Purkinje cell (primary cell): ENCODE results near the gene MMEL1. TPM values are rescaled to one million over a fixed set of nuclear protein-coding genes. Genes with fewer than 3 reads are reported as not detected.

Source experiments
- polyA plus RNA-seq: library from polyadenylated mRNA; unstranded; fragments of >200 nt; fragmentation: Nextera tagmentation; gene quantifications from 2 replicates; pipeline ENCODE4 v1.2.1, GENCODE V29; 2014

MMEL1 gene, protein sequence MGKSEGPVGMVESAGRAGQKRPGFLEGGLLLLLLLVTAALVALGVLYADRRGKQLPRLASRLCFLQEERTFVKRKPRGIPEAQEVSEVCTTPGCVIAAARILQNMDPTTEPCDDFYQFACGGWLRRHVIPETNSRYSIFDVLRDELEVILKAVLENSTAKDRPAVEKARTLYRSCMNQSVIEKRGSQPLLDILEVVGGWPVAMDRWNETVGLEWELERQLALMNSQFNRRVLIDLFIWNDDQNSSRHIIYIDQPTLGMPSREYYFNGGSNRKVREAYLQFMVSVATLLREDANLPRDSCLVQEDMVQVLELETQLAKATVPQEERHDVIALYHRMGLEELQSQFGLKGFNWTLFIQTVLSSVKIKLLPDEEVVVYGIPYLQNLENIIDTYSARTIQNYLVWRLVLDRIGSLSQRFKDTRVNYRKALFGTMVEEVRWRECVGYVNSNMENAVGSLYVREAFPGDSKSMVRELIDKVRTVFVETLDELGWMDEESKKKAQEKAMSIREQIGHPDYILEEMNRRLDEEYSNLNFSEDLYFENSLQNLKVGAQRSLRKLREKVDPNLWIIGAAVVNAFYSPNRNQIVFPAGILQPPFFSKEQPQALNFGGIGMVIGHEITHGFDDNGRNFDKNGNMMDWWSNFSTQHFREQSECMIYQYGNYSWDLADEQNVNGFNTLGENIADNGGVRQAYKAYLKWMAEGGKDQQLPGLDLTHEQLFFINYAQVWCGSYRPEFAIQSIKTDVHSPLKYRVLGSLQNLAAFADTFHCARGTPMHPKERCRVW
- polyA plus RNA-seq = not detected in 2 replicates

DNA sequence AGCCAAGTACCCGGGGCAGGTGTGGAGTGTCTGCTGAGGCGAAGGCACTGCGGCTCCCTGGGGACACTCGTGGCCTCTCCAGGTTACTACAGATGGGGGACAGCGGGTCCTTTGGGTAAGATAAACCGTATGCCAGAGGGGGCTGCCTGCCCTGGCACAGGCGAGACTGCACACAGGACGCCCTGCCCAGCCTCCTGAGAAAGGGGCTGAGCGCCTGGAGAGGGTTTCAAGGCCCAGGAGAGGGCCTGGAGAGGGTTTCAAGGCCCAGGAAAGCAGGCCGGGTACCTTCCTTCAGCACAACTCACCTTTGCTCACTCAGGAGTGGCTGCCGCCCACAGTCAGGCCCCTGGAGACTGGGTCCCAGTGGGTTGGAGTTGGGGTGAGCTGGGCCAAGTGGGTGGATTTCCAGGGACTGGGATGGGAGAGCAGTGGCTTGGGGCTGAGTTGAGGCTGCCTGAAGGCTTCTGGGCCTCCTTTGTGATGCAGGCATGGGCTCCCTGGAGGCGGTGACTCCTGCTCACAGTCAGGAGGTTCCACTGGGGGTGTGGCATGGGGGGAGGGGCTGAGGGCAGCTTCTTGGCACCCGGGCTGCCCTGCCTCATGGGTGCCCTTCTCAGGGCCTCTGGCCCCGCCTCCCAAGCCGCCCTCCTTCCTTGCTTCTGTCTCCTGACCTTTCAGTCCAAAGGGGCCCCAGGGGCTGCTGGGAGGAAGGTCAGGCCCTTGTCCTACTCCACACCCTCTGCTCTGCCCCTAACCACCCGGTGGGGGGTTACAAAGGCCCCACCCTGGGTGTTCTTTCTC, at the start of gene MMEL1:
TSS of gene MMEL1 (minus strand) at position 456 of the 801 bp plus-strand sequence. CDS start 3,532 bp downstream, outside the sequence.

DNA sequence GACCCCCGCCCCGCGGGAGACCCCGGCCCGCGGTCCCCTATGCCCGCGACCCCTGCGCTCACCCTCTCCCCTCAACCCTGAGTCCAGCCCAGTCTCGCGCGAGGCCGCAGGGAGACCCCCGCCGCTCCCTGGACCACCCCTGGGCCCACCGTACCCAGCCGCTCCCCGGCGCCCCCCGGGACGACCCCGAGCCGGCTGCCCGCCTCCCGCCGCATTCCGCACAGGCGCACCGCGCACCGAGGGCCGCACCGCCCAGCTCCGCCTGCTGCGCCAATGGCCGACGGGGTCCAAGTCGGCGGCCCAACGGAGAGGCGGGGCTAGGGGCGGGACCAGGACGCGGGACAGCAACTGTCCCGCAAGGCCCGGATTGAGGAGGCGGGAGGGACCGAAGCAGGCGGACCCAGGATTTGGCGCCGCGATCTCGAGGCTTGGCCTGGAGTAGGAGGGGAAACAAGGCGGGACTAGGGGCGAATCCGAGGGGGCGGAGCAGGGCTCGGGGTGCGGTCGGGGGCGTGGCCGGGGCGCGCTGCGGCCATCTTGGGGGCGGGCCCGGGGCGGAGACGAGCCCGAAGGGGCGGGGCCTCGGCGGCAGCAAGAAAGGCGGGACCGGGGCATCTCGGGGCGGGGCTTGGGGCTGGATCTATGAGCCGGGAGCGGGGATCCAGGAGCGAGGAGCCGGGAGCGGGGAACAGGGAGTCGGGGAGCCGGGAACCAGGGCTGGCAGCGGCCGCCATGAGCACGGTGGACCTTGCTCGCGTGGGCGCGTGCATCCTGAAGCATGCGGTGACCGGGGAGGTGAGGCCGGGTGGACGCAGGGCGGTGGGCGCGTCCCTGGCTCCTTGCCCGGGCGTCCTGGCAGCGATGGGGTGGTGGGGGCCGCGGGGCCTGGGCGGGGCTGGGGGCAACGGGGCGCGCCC, 46.4 kb downstream of the MMEL1 start, which contains the start of gene PRXL2B:
TSS of gene PRXL2B (plus strand) at position 624 of the 917 bp plus-strand sequence. CDS start at position 733, 109 bp downstream.

DNA sequence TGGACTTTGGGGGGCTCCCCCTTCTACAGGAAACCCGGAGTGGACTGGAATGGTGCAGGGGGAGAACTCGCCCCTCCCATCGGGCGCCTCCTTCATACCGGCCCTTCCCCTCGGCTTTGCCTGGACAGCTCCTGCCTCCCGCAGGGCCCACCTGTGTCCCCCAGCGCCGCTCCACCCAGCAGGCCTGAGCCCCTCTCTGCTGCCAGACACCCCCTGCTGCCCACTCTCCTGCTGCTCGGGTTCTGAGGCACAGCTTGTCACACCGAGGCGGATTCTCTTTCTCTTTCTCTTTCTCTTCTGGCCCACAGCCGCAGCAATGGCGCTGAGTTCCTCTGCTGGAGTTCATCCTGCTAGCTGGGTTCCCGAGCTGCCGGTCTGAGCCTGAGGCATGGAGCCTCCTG, 76.5 kb downstream of the MMEL1 start, which contains the start of gene TNFRSF14:
TSS of gene TNFRSF14 (plus strand) at position 95 of the 401 bp plus-strand sequence. CDS start at position 389, 294 bp downstream.

Other genes starting within 250 kb of the MMEL1 start
- gene MORN1, start 241.5 kb downstream of the MMEL1 start, polyA plus RNA-seq = 2.2 TPM in 1 of 2 replicates, not detected in the other
- 24.4 and 51.8 TPM in 2 replicates for gene RER1, start 241.2 kb downstream of the MMEL1 start, polyA plus RNA-seq
- gene PEX10, start 220.5 kb downstream of the MMEL1 start, polyA plus RNA-seq = 1.6 TPM in 1 of 2 replicates, not detected in the other
- 0.22 and 0.47 TPM in 2 replicates for gene PLCH2, start 156.7 kb downstream of the MMEL1 start, polyA plus RNA-seq
- 1.9 and 4.3 TPM in 2 replicates for gene PANK4, start 106.4 kb downstream of the MMEL1 start, polyA plus RNA-seq
- 0.62 TPM in 1 of 2 replicates, not detected in the other for gene HES5, start 102.8 kb downstream of the MMEL1 start, polyA plus RNA-seq
- gene TNFRSF14, start 76.6 kb downstream of the MMEL1 start, polyA plus RNA-seq = not detected in 2 replicates
- 2.9 and 4.3 TPM in 2 replicates for gene PRXL2B, start 46.2 kb downstream of the MMEL1 start, polyA plus RNA-seq
- gene TTC34, start 168.7 kb upstream of the MMEL1 start, polyA plus RNA-seq = 0.04 and 0.55 TPM in 2 replicates